Measurements from ENCODE around the gene PYROXD2.

PYROXD2 gene

DNA sequence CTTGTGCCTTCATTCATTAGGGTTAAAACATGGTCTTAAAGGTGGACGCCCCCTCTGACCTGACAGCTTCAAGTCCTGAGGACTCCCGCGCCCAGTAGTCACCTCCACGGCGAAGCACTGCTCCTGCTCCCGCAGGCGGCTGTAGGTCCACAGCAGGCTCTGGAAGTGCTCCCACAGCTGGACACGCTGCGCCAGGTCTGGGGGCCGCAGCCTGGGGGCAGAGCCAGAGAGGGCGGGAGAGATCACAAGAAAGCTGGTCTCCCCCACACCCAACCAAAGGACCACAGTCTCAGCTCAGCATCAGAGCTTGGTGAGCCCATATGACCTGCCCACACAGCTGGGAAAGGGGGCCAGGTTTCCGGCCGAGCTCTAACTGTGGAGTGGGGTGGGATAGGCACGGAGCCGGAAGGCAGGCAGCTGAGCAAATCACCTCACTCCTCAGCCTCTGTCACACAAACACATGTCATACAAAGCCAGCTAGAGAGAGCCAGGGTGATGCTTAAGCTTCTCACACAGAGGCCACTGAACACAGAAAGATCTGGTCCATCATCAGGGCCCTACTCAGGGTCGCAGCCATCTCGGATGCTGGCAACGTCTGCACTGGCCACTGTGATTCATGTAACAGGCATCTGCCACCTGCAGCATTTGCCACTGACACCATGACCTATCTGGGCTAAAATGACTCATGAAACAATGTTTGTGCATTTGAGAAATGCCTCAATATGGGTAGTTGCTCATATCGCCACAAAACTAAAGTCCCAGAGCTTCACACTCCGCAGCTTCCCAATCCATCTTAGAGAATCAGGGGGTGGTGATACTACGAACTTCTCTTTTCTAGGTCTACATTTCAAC, 19.1 kb upstream of the PYROXD2 start:
- no peak for DNase-seq (ENCODE audit: low read depth)

DNA sequence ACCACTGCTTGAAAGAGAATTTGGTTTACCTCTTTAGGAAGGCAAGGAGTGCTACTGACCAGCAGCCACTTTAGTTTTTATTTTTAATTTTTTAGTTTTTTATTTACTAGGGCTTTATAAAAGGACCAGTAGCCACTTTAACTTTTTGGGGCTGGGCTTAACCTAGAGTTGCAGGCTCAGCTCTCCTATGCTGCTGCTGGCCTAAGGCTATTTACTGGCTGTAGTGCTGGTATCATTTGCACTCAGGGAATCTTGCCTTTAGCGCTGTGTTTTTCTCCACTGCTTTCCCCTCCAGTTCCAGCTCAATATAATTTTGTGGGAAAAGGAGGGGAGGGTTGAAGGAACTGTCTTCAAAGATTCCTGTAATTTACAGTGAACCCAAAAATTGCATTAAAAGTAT, 18.4 kb upstream of the PYROXD2 start:
- no peak for DNase-seq (ENCODE audit: low read depth)

DNA sequence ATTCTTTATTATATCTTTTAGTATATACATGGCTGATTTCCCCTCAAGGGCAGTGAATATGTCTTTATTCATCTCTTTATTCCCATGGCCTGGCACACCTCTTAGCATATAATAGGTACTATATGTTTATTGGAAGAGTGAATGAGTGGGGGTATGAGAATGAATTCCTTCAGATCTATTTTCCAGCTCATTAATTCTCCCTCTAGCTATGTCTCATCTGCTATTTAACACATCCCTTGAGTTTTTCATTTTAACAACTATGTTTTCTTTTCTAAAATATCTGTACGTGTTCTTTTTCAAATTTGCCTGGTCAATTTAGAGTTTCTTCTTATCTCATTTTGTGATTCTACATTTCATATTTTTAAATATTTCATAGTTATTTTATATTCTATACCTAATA, 17.3 kb upstream of the PYROXD2 start:
- no peak for DNase-seq (ENCODE audit: low read depth)

DNA sequence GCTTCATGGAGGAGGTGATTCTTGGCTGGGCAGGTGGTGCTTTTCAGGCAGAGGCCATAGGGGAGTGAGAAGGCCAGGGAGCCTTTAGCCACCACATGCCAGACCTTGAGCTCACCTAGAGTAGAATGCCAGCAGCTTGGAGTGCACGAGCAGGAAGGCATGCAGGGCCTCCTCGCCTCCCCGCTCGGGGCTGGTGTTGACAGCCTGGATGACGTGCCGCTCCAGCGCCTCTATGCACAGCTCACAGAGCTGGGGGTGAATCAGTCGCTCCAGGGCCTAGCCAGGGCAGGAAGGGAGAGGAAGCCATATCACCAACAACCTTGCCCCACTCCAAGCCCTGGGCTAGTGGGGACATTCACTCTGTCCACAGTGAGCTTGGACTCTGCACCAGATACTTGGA, 16.0 kb upstream of the PYROXD2 start:
- DNase-seq (ENCODE audit: low read depth) = no peak

DNA sequence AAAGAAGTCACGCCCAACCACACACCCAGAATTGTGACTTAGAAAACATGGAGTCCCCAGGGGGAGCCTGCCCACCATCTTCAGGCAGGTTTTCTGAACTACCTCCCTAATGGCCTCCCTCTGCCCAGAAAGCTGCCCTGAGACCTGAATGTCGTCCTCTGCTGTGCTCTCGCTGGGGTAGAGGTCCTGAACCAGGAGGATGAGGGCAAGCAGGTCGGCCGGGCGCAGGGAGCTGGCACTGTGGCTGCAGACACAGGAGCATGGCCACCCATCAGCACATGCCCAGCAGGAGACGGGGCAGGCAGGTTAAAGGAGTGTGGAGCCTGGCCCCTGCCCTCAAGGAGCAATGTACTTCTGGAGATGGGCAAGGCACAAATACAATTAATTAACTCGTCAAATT, 15.4 kb upstream of the PYROXD2 start:
- no peak for DNase-seq (ENCODE audit: low read depth)

DNA sequence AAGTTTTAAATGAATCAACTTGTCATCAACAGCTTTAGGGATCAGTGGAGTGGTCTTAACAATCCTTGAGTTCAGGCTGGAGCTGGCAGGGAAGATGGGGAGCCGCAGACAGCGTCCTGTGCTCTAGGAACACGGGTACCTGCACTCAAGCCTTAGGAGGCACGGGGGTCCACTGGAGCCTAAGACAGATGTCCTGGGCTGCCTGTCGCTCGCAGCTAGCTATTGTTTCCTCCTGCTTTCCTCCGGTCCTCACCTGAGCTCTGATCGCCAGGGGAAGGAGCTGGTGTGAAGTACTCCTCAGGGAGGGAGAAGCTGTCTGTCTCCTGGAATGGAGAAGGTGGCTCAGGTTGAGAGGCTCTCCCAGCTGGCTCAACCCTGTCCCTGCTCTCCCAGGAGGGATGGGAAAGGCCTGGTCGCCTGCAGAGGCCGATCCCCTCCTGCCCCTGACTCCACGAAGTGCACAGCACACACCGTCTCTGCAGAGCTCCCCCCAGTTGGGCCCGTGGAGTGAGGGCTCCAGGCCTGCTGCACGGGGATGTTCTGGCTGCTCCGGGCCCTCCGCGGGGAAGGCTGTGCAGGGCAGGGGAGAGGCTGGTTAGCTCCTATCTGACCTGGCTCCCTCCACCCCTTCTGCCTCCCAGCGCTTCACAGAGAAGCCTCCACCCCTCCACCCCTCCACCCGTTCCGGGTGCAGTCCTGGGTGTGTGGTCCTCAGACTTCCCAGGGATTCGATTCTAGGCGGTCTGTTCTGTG, 14.5 kb upstream of the PYROXD2 start:
- DNase-seq (ENCODE audit: low read depth) = no peak

DNA sequence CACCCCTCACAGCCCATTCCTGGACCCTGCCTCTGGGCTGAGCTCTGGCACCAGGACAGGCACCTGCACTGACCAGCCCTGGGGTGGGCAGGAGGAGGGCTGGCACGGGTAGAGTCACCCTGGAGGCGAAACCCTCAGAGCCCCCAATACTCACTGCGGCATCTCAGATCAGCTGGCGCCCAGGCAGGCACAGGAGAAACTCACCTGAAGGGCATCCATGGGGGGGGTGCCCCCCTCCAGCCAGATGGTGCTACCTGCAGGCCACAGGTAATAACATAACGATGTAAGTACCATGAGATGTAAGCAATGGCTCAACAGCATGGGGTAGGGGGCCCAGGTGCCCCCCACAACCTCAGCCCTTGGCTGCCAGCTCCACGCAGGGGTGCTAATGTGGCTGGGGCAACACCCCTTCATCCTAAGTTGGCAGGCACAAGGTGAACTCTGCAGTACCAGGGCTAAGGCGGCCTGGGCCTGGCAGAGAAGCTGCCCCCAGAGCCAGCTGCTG, 12.1 kb upstream of the PYROXD2 start:
- DNase-seq (ENCODE audit: low read depth) = no peak

DNA sequence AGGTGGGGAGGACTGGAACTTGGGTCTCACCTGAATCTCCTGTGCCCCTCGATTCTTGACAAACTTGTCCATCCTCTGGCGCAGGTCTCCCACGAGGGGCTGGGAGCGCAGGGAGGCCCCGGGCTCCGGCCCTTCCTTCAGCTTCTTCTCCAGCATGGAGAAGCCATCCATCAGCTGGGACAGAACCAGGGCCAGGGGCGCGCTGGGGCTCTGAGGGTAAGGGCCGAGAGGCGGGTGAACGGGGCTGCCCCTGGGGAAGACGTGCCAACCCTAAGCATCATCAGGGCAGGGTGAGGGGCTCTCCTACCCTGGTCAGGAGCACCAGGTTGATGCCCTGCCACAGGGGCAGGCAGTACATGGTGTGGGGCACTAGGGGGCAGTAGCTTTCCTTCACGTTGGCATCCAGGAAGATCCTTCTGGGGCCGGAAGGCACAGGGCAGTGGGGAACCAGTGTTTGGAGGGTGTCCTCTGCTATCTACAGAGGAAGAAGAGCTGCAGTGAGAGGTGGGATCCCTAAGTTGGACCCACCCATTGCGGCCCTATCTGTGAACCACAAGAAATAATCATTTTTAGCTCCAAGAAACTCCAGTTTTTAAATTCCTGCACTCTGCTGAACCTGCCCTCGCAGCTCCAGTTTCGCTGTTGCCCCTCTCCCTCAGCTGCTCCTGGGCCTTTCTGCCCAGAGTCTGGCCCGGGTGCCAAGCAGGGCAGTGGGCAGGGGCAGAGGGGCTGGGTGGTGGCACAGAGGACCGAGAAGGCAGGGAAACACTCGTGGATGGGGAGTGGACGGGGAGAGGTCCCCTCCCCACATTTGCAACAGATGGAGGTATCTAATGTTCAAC, 10.8 kb upstream of the PYROXD2 start:
- DNase-seq (ENCODE audit: low read depth) = no peak

DNA sequence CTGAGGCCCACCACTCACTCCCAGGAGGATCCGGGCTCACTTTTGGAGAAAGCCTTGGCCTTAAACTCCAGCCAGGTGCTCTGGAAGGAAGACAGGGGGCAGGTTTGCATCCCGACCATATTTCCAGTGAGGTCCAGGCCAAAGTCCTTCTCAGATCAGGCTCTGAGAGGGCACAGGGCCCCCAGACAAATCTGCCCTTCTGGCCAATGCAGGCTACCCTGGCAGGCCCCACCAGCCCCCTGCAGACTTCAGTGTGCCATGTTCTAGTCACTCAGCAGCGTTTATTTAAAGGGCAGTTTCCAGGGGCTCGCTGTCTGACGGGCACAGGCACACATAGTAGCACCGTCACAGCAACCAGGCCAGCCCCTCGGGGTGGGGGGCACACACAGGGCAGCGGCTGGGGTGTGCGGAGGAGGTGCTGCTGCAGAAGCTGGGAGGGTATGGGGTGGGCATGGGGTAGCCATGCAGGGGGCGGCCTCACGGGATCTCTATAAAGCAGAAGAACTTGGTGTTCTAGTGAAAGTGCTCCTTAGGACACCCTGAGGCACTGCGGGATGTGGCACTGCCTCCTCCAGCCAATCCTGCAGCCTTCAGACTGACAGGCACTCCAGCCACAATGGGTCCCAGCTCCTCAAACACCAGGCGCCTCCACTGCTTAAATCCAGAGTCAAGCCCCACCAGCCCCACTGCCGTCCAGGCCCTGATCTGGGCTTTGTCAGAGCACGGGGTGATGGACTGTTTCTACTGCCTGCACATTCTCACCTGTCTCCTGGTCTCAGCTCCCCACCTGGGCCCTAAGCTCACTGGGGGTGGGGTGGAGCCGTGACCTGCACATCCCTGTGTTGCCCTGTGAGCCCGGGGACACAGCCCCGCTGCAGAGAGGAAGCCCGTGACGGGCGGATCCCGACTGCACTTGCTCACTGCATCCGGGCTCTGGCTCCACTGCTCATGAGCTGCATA, 9.6 kb upstream of the PYROXD2 start:
- DNase-seq (ENCODE audit: low read depth) = no peak

DNA sequence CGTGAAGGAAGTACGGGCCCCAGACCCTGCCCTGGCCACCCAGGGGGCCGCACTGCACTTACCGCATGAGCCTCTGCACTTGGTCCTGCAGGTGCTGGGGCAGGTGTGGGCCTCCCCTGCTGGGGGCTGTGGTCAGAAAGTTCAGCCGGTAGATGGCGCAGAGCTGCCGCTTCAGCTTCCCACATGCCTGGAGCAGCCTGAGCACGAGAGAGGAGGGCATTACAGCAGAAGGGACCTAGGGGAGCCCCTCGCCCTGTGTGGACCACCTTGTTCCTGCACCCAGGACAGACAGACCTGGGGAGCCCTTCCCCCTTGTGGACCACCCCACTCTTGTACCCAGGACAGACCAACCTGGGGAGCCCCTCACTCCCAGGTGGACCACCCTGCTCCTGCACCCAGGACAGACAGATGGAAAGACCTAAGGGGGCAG, 8.7 kb upstream of the PYROXD2 start:
- DNase-seq (ENCODE audit: low read depth) = no peak

DNA sequence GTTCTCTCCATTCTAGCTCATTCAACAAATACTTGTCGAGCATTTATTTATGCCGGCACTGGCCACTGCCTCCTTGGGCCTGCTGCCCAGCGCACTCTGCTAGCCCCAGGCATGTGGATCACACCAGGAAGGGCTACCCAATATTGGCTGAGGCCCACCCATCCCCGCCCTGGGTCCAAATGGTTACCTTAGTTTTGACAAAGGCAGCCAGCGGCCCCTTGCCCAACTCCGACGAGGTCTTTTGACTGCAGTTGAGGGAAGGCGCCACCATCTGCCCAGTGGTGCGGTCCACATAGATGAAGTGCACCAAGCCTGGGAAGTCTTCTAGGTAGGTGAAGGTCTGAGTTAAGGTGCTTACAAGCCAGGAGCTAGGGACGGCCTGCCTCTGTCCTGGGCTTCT, 7.2 kb upstream of the PYROXD2 start:
- no peak for DNase-seq (ENCODE audit: low read depth)

DNA sequence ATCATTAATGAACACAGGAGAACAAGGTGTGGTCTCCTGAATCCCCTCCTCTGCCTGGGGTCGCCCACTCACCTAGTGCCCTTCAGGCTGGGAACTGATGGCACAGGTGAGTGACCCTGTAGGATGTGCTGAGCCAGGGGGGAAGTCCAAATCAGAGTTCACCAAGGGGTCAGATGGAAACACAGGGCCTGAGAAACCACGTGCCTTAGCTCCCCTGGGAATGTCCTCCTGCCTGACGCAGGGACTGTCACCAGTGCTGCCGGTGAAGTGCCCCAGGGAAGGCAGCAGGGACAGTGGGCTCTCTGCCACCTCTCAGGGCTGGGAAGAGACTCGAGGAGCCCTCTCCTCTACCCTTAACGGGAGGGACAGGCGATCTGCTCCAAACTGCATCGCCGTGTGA, 5.8 kb upstream of the PYROXD2 start:
- DNase-seq (ENCODE audit: low read depth) = no peak

DNA sequence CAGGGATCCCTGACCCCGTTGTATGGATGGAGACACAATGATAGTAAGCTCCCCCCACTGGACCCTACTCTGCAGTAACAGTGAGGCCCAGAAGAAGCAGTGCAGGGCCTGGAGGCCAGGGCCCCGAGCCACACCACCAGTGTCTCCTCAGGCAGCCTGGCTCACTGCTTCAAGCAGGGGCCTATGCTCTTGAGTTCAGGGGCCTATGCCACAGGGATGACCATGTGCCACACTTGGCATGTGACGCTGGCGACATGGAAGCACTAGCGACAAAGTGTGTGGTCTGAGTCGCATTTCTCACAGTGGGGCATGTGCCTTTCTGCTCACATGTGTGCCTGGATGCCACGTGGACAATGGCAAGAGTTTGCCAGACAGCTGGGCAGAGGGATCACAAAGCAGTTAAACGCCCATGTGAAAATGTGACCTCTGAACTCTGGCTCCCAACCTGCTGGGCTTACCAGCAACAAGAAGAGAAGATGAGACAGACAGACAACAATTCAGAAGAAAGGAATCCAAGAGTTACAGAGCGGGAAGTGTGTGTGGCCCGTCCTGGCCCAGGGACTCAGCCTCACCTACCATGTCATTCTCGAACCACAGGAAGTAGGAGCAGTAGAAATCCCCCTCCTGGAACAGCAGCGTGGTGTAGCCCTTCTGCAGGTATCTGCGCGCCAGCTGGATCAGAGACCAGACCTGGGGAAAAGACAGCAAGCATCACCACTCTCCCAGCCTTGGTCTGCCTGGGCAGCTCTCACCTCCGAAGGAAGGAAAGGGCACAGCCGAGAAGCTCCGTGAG, 4.7 kb upstream of the PYROXD2 start:
- DNase-seq (ENCODE audit: low read depth) = no peak

DNA sequence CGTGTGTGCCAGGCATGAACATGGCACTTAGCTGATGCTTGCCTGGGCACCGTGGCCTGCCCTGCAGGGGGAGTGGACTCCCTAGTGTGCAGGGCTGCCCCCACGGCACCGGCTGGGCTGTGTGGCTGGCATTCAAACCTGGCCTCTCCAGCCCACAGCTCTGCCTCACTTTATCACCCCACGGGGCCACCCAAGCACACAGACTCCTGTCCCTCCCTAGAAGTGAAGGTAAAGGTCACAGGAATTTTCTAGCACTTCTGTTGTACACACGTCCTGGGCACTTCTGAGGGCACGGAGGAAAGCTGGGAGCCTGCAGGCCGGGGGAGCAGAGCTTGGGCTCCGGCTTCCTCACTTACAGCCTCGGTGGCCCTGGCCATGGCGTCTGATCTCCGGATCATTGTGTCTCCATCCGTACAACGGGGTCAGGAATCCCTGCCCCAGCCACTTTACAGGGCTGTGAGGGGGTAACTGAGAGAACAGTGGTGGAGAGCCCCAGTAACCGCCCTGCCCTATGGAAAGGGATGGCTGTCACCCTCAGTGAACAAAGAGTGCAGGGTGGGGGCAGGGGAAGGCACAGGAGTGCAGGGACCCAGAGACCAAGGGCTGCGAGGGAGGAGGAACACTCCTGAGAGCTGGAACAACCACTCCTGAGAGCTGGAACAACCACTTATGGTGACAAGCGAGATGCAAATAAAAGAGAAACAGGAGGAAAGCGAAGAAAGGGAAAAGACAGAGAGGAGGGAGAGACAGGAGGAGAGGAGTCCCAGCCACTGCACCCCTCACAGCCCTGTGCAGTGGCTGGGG, 3.9 kb upstream of the PYROXD2 start:
- no peak for DNase-seq (ENCODE audit: low read depth)

DNA sequence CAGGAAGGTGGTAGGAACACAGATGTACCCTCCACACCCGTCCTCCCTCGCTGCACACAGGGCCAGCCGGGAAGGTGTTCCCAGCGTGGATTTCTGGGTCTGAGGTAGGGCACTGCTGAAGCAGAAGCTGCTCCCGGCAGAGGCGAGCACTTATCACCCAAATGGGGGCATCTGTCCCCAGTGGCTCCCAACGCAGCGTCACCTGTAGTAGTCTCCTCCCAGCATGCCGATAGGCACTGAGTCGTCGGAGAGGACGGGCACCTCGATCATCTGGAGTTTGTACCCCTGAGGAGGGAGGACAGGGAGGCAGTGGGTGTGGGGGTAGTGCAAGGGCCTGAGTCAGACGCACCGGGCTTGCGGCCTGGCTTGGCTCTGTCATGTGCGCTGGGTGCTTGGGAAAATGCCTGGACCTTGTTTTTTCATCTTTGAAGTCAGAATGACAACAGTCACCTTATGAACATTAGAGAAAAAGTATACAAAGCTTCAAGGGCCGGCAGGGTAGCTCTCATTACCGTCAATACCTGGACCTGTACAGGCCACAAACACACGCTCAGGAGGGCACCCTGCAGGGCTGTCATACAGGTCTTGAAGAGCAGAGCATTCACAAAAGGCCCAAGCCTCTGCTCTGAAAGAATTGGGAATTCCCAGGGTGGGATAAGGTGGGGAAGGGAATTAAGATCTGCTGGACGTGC, 3.1 kb upstream of the PYROXD2 start:
- DNase-seq (ENCODE audit: low read depth) = no peak

DNA sequence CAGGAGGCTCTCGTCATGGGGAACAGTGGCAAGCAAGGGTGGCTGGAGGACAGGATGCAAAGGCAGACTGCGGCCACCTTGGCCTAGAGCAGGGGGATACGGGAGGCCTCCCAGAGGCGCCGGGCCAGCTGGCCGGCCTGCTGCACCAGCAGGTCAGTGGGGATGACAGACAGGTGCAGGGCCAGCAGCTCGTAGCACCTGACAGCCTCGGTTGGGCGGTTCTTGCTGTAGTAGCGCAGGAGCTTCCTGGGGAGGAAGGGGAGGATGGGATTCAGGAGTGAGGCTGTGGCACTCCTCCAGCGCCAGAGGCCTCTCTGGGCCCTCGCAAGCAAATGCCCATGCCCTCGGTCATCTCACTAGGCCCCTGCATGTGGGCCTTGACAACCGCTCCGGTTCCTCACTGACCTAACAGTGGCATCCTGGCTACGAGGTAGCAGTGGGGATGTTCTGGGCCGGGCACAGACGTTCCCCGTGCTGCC, 2.5 kb upstream of the PYROXD2 start:
- no peak for DNase-seq (ENCODE audit: low read depth)

DNA sequence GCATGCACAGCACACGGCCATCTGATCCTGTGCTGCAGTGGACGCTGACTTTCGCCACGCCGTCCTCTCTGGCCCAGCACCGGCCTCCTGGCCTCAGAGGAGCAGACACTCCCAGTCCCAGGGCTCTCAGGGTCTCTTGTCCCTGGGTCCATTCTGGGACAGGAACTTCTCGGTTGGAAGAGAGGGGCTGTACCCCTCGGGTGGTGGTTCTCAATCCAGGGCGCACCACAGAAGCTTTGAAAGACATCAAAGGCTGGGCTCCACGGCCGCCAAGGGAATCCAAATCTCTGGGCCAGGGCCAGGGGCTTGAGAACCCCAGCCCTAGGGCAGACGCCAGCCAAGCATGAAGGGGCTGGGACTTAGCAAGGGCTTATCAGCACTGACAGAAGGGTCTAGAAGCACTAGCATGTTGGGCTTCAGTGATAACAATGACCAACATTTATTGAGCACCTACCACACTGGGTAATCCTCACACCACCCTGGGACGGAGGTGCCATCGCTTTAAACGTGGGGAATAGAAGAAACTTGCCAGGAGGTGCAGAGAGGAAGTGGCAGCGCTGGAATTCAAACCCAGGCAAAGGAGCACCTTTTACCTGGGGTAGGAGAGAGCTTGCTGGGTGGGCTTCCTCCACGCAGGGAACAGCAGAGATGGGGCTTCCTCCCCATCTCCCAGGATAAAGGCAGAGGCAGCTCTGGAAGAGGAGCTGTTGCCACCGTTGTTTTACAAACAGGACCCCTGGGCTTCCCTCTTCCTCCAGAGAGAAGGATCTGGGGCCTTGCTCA, 1.8 kb upstream of the PYROXD2 start:
- DNase-seq (ENCODE audit: low read depth) = no peak

DNA sequence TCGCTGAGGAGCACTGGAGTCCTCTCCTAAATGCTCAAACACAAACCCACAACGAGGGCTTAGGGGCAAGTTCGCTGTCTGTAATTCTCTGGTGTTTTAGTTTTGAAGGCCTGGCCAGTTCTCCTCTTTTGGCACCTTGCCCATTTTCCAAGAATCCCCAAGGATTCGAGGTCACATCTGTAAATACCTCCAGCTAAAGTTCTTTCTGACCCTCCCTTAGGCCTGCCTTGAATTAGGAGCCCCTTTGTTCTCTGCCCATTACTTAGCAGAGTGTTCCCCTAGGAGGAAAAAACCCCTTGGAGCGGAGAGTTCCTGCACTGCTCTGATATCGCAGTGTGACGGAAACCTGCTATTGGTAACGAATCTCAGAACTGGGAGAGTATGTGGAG, 743 bp upstream of the PYROXD2 start:
- no peak for DNase-seq (ENCODE audit: low read depth)

All from activated T-helper 1 cell treated with Interleukin-2 at 50 U/mL for 16 hours (primary cell).